A673 (cell line): ENCODE data around the gene LACRT. TPM values are rescaled to one million over a fixed set of nuclear protein-coding genes. Genes with fewer than 3 reads are reported as not detected.

Experiments
- BruUV-seq: library from RNA; stranded (reverse); fragments of 400-500 nt; replicated peaks from 2 replicates; lab custom pipeline; 2021; lab: Mats Ljungman, UMichigan
- CTCF ChIA-PET: fragments of 300-600 bp; sonication (Branson Sonifier 250); formaldehyde crosslinking; loops from one replicate; lab custom pipeline; 2022; ENCODE audit warnings: antibody characterized with exemption; lab: Charles Lee
- POLR2A ChIA-PET: fragments of 300-600 bp; sonication (Branson Sonifier 250); formaldehyde crosslinking; loops from one replicate; lab custom pipeline; 2022; ENCODE audit warnings: antibody characterized with exemption; ENCODE audit not compliant: low non-redundant PET; lab: Charles Lee
- DNase-seq: peaks from one replicate; pipeline ENCODE4 v3.0.0-alpha.2; 2015; ENCODE audit warnings: low spot score
- H3K27ac ChIP-seq: fragments of 200-600 bp; sonication (generic); 2 replicates; pipeline ENCODE4 v1.5.1; 2016; ENCODE audit warnings: mixed run types, low read depth, mild to moderate bottlenecking, mixed read lengths, antibody characterized with exemption, low read length; ENCODE audit not compliant: poor library complexity, severe bottlenecking
- H3K27me3 ChIP-seq: fragments of 200-600 bp; sonication (generic); replicated peaks from 2 replicates; pipeline ENCODE4 v1.6.1; 2017; ENCODE audit warnings: mixed run types, low read depth, mild to moderate bottlenecking, mixed read lengths, antibody characterized with exemption, low read length; ENCODE audit not compliant: insufficient read depth, poor library complexity
- H3K36me3 ChIP-seq: fragments of 200-600 bp; sonication (generic); 2 replicates; pipeline ENCODE4 v1.6.1; 2016; ENCODE audit warnings: mixed run types, mild to moderate bottlenecking, mixed read lengths, antibody characterized with exemption, low read length; ENCODE audit not compliant: insufficient read depth, poor library complexity, severe bottlenecking
- H3K4me1 ChIP-seq: fragments of 200-600 bp; sonication (generic); 2 replicates; pipeline ENCODE4 v1.6.1; 2017; ENCODE audit warnings: mixed run types, mild to moderate bottlenecking, mixed read lengths, antibody characterized with exemption, low read length; ENCODE audit not compliant: insufficient read depth, poor library complexity, severe bottlenecking
- H3K4me3 ChIP-seq: fragments of 200-600 bp; sonication (generic); 2 replicates; pipeline ENCODE4 v1.5.1; 2016; ENCODE audit warnings: low read depth, mixed run types, mild to moderate bottlenecking, mixed read lengths, low read length; ENCODE audit not compliant: poor library complexity, severe bottlenecking
- H3K9me3 ChIP-seq: fragments of 200-600 bp; sonication (generic); 2 replicates; pipeline ENCODE4 v1.6.1; 2016; ENCODE audit warnings: mixed run types, low read depth, mild to moderate bottlenecking, mixed read lengths, antibody characterized with exemption, low read length; ENCODE audit not compliant: poor library complexity, severe bottlenecking
- EZH2 ChIP-seq: fragments of 200-600 bp; sonication (generic); IDR thresholded peaks from 2 replicates; pipeline ENCODE4 v1.6.1; 2017; ENCODE audit warnings: borderline replicate concordance, low read depth, mild to moderate bottlenecking, mixed read lengths, antibody characterized with exemption, low read length; ENCODE audit not compliant: poor library complexity, severe bottlenecking
- intact Hi-C: fragments of 100-400 bp; cut with micrococcal nuclease; formaldehyde crosslinking; loops from one replicate; pipeline ENCODE4 v1.10.0; 2022; ENCODE audit not compliant: unreplicated experiment
- total RNA-seq: library from RNA; stranded (reverse); gene quantifications from 2 replicates; pipeline ENCODE4 v1.2.3, GENCODE V29; 2021
- TF ChIP-seq, protein P1 (sequence below): fragments of 300-800, 200-600 bp; sonication (generic); conservative IDR thresholded peaks from 2 replicates; pipeline ENCODE4 v1.5.1; 2017; ENCODE audit warnings: low read depth, mild to moderate bottlenecking, antibody characterized with exemption, low read length, moderate library complexity, mixed read lengths

LACRT gene
- total RNA-seq, 1 experiment from 2014 or later = not detected

DNA sequence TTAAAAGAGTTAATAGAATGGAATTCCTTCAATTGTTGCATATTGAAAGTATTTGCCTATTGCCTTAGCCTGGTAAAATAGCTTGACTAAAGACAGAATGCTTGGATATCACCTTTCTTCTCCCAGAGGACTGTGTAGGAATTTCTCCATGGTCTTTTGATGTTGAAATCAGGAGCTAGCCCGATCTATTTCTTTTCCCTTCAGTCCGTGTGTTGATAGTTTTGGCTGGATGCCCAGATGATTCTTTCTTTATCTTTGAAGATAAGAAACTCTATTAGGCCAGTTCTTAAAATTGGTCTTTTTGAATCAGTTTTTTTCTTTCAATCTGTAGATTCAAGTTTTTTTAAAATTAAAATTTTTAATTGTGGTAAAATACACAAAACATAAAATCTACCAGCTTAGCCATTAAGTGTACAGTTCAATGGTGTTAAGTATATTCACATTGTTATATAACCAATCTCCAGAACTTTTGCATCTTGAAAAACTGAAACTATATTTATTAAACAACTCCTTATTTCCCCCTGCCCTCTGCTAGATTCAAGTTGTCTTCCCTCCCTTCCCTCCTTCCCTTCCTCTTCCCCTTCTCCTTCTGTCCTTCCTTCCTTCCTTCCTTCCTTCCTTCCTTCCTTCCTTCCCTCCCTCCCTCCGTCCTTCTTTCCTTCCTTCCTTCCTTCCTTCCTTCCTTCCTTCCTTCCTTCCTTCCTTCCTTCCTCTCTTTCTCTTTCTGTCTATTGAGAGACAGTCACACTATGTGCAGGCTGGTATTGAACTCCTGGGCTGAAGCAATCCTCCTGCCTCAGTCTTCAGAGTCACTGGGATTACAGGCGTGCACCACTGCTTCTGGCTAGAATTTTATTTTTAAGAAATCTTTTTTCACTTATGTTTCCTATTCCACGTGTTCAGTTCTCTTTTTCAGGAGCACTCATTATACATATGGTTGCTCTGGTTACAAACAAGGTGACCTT lies 10.1 kb downstream of the LACRT start:
- H3K9me3 ChIP-seq = peaks cover 27% of the 10 kb centered on the region
- intact Hi-C loops = loop anchor here (1.0 kb wide), 1 partner anchor 21 kb away; no protein-coding TSS in a partner anchor
- peaks cover 9% of the 10 kb centered on the region for H3K36me3 ChIP-seq
- no peak for TF ChIP-seq EZH2
- TF ChIP-seq, protein P1, sequence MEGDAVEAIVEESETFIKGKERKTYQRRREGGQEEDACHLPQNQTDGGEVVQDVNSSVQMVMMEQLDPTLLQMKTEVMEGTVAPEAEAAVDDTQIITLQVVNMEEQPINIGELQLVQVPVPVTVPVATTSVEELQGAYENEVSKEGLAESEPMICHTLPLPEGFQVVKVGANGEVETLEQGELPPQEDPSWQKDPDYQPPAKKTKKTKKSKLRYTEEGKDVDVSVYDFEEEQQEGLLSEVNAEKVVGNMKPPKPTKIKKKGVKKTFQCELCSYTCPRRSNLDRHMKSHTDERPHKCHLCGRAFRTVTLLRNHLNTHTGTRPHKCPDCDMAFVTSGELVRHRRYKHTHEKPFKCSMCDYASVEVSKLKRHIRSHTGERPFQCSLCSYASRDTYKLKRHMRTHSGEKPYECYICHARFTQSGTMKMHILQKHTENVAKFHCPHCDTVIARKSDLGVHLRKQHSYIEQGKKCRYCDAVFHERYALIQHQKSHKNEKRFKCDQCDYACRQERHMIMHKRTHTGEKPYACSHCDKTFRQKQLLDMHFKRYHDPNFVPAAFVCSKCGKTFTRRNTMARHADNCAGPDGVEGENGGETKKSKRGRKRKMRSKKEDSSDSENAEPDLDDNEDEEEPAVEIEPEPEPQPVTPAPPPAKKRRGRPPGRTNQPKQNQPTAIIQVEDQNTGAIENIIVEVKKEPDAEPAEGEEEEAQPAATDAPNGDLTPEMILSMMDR = no peak
- H3K27ac ChIP-seq = peak overlapping the region; percentile 98
- ChIA-PET POLR2A (interaction anchor here (0.5 to 0.6 kb wide), 2 partner anchors 336 to 935 kb away, joined by 5 to 8 read pairs; no protein-coding TSS in a partner anchor), CTCF (interaction anchor here (1.3 kb wide), 1 partner anchor 28 kb away, joined by 6 read pairs; no protein-coding TSS in a partner anchor)
- BruUV-seq = no TSS peak
- H3K4me1 ChIP-seq = peaks cover 59% of the 10 kb centered on the region
- no peaks in the 10 kb centered on the region for H3K27me3 ChIP-seq
- H3K4me3 ChIP-seq = peak overlapping the region; percentile 4
- DNase-seq = peak; percentile 92

DNA sequence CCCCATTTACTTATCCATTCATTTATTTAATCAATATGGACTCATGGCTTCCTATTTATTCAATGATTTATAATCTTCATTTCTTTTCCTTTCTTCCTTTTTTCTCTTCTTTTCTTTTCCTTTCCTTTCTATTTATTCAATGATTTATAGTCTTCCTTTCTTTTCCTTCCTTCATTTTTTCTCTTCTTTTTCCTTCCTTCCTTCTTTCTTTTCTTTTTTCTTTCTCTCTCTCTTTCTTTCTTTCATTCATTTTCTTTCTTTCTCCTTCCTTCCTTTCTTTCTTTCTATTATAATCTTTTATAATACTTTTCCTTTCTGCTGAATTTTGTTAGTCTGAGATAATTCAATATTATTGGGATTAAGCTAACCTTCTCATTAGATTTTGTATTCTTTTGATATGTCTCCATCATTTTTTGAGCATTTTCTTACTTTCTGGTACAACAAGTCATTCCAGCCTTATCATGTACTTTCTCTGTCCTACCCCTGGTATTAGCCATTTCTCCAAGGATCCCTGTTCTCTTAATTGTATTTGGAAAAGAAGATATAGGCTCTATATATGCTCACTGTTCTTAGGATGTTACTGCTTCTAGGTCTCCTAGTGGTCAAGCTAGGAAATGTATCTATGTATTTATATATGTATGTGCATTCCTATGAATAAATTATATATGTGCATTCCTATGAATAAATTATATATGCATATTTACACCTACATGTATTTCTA lies 12.1 kb downstream of the LACRT start:
- CTCF ChIA-PET = interaction anchor here (1.2 kb wide), 1 partner anchor 19 kb away, joined by 3 read pairs; no protein-coding TSS in a partner anchor
- TF ChIP-seq, protein P1 = peak; percentile 69
- no peak for TF ChIP-seq EZH2
- H3K36me3 ChIP-seq = peaks cover 5% of the 10 kb centered on the region
- BruUV-seq = no TSS peak
- H3K4me3 ChIP-seq = no peak overlapping the region
- peak overlapping the region; percentile 98 for H3K27ac ChIP-seq
- peaks cover 11% of the 10 kb centered on the region for H3K9me3 ChIP-seq
- H3K4me1 ChIP-seq = peaks cover 59% of the 10 kb centered on the region
- POLR2A ChIA-PET = interaction anchor here (0.6 kb wide), 2 partner anchors 15 to 92 kb away, joined by 3 to 4 read pairs; no protein-coding TSS in a partner anchor
- DNase-seq = peak; percentile 79
- H3K27me3 ChIP-seq = no peaks in the 10 kb centered on the region
- intact Hi-C loops = no loop called here

DNA sequence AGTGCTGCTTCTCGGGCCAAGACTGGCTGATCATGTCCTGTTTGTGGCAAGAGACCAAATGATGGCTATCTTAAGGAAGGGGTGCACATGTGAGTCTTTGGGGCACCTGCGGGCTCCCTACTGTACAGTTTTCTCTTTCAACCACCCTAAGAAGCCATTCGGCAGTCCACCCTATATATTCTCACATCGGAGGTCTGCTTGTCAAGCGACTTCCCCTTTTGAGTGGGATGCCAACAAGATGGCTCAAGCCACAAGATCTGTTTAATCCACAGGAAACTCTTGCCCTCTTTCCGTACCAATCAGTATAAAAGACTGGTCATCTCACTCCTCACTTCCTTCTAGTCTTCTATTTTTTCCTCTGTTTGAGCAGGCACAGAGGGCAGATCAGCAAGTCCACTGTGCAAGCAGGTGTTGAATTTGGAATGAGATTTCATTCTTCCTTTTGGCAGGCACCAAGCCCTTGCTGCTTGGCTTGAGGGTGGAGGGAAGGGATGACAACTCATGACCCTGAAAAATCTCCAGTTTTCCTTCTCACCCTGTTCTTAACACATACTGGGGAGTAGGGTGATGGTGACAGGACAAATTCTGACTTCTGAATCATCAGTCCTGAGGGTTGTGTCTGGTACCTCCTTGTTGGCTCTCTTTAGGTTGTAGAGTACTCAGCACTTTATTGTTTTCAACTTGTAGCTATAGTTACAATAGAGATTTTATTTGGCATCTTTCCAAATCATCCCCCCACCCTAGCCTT lies 17.6 kb downstream of the LACRT start:
- no peak for DNase-seq
- H3K4me1 ChIP-seq = peaks cover 15% of the 10 kb centered on the region
- H3K4me3 ChIP-seq = no peak overlapping the region
- TF ChIP-seq, protein P1 = no peak
- no peak for TF ChIP-seq EZH2
- no TSS peak for BruUV-seq
- H3K27ac ChIP-seq = no peak overlapping the region
- intact Hi-C loops = no loop called here
- no peaks in the 10 kb centered on the region for H3K9me3 ChIP-seq
- no peaks in the 10 kb centered on the region for H3K36me3 ChIP-seq
- no peaks in the 10 kb centered on the region for H3K27me3 ChIP-seq
- POLR2A ChIA-PET = no interaction called here
- CTCF ChIA-PET = no interaction called here
